ENCODE measurements around the gene POLR3C. TPM values are rescaled to one million over a fixed set of nuclear protein-coding genes. Genes with fewer than 3 reads are reported as not detected.
A peak's percentile ranks its signal among the peaks of the same experiment; 100 is the strongest.
"Not testable (repeated sequence)": the region's sequence is repeated elsewhere in the genome, so short reads cannot be mapped to it uniquely, and the experiment has no call there.

The POLR3C gene
- total RNA-seq, 4 donors from 2014 or later = 28.0 to 36.5 (median 32.7) TPM

- Histone ChIP-seq H3K27ac (peak overlapping the region in 2 of 3 donors; percentile 27 to 44), H3K9me3 (no peaks in the 10 kb centered on the region), H3K4me3 (replicated peaks in 1 of 3) (no peak overlapping the region), H3K4me1 (peaks cover 8 to 29% of the 10 kb centered on the region in 2 donors), H3K27me3 (no peaks in the 10 kb centered on the region), H3K36me3 (peaks cover 0 to 5% of the 10 kb centered on the region in 2 donors)
- TF ChIP-seq POLR2A (IDR thresholded peaks at IDR 0.05) (no peak), CTCF (IDR thresholded peaks at IDR 0.05) (no peak)
- intact Hi-C loops (cut with DNase I) = no loop called here
- 86 to 91% methylated on average over 3 of the region's 3 CpGs for WGBS, 2 donors
- DNase-seq = no peak
Observed at GRCh38 chr1:145784409-145784808, 39.6 kb upstream of the POLR3C start.

GRCh38 chr1:145785547-145785946 is 38.5 kb upstream of the POLR3C start:
- TF ChIP-seq CTCF (IDR thresholded peaks at IDR 0.05) (no peak), POLR2A (IDR thresholded peaks at IDR 0.05) (no peak)
- Histone ChIP-seq H3K36me3 (peaks cover 0 to 5% of the 10 kb centered on the region in 2 donors), H3K4me1 (peaks cover 8 to 29% of the 10 kb centered on the region in 2 donors), H3K27ac (peak overlapping the region in 2 of 3 donors; percentile 27 to 54), H3K9me3 (no peaks in the 10 kb centered on the region), H3K27me3 (no peaks in the 10 kb centered on the region), H3K4me3 (replicated peaks in 1 of 3) (no peak overlapping the region)
- 33 to 59% methylated on average over 1 of the region's 1 CpG for WGBS, 2 donors
- intact Hi-C loops (cut with DNase I) = no loop called here
- DNase-seq = no peak

- H3K36me3 ChIP-seq = peaks cover 0 to 5% of the 10 kb centered on the region in 2 donors
- TF ChIP-seq POLR2A (IDR thresholded peaks at IDR 0.05) = no peak
- TF ChIP-seq CTCF (IDR thresholded peaks at IDR 0.05) = no peak
- no peak for DNase-seq
- intact Hi-C loops (cut with DNase I) = no loop called here
- no peak overlapping the region for H3K4me3 ChIP-seq (replicated peaks in 1 of 3)
- peaks cover 8 to 29% of the 10 kb centered on the region in 2 donors for H3K4me1 ChIP-seq
- WGBS, 2 donors = 0 to 72% methylated on average over 1 of the region's 1 CpG
- H3K9me3 ChIP-seq = no peaks in the 10 kb centered on the region
- H3K27ac ChIP-seq = peak overlapping the region in 2 of 3 donors; percentile 25 to 54
- no peaks in the 10 kb centered on the region for H3K27me3 ChIP-seq
Observed at GRCh38 chr1:145786271-145786670, 37.7 kb upstream of the POLR3C start.

GRCh38 chr1:145788580-145788979 is 35.4 kb upstream of the POLR3C start:
- TF ChIP-seq CTCF (IDR thresholded peaks at IDR 0.05) = no peak
- no peak for TF ChIP-seq POLR2A (IDR thresholded peaks at IDR 0.05)
- DNase-seq = no peak
- no peak overlapping the region for H3K27ac ChIP-seq
- peaks cover 0 to 5% of the 10 kb centered on the region in 2 donors for H3K36me3 ChIP-seq
- 98 to 99% methylated on average over 3 of the region's 3 CpGs for WGBS, 2 donors
- no peaks in the 10 kb centered on the region for H3K27me3 ChIP-seq
- H3K9me3 ChIP-seq = no peaks in the 10 kb centered on the region
- H3K4me3 ChIP-seq (replicated peaks in 1 of 3) = no peak overlapping the region
- peaks cover 8 to 18% of the 10 kb centered on the region in 2 donors for H3K4me1 ChIP-seq
- intact Hi-C loops (cut with DNase I) = no loop called here

- DNase-seq; H3K9me3 ChIP-seq; H3K4me3 ChIP-seq (replicated peaks in 1 of 3); H3K27me3 ChIP-seq; intact Hi-C loops (cut with DNase I); H3K36me3 ChIP-seq; H3K27ac ChIP-seq; H3K4me1 ChIP-seq: not testable (repeated sequence)
- WGBS, 2 donors = 85 to 91% methylated on average over 2 of the region's 2 CpGs
Observed at GRCh38 chr1:145791860-145792259, 32.1 kb upstream of the POLR3C start.

GRCh38 chr1:145792484-145792883 is 31.5 kb upstream of the POLR3C start:
- no peak overlapping the region for H3K4me3 ChIP-seq (replicated peaks in 1 of 3)
- no peak overlapping the region for H3K27ac ChIP-seq
- no peaks in the 10 kb centered on the region for H3K27me3 ChIP-seq
- H3K36me3 ChIP-seq = peaks cover 0 to 5% of the 10 kb centered on the region in 2 donors
- TF ChIP-seq CTCF (IDR thresholded peaks at IDR 0.05) = no peak
- TF ChIP-seq POLR2A (IDR thresholded peaks at IDR 0.05) = no peak
- 92 to 93% methylated on average over 1 of the region's 1 CpG for whole genome bisulfite sequencing, 2 donors
- intact Hi-C loops (cut with DNase I) = no loop called here
- H3K9me3 ChIP-seq = no peaks in the 10 kb centered on the region
- no peak for DNase-seq
- H3K4me1 ChIP-seq = no peaks in the 10 kb centered on the region

All from thyroid gland (tissue), 4 donors.